IMR-90 (cell line): ENCODE results near the gene FRK. TPM values are rescaled to one million over a fixed set of nuclear protein-coding genes. Genes with fewer than 3 reads are reported as not detected.
A peak's percentile ranks its signal among the peaks of the same experiment; 100 is the strongest.

Source experiments
- ATAC-seq: fragments of 200-7000 bp; cut with Tn5 transposase; 2 replicates; pipeline ENCODE4 v1.9.1; 2020; ENCODE audit warnings: low read depth, mild to moderate bottlenecking, moderate library complexity
- BruUV-seq: library from RNA; stranded (reverse); fragments of 400-500 nt; replicated peaks from 2 replicates; lab custom pipeline; 2021; lab: Mats Ljungman, UMichigan
- CTCF ChIA-PET: fragments of 300-600 bp; formaldehyde crosslinking; extraction: SDS; loops from one replicate; lab custom pipeline; 2021; ENCODE audit warnings: antibody characterized with exemption; lab: Yijun Ruan, JAX
- POLR2A ChIA-PET: fragments of 300-600 bp; sonication (Branson Sonifier 250); formaldehyde crosslinking; loops from one replicate; lab custom pipeline; 2022; ENCODE audit warnings: antibody characterized with exemption; ENCODE audit not compliant: unreplicated experiment; lab: Charles Lee
- DNase-seq: peaks from one replicate; pipeline ENCODE4 v3.0.0; 2013
- H2AFZ ChIP-seq: replicated peaks from 2 replicates; pipeline ENCODE3; 2013; ENCODE audit warnings: low read length, mild to moderate bottlenecking; ENCODE audit not compliant: poor library complexity
- H2AK5ac ChIP-seq: 2 replicates; pipeline ENCODE4 v1.6.1; 2013; ENCODE audit warnings: low read depth, low read length, inconsistent platforms
- H2AK9ac ChIP-seq: replicated peaks from 2 replicates; pipeline ENCODE3; 2013; ENCODE audit warnings: mild to moderate bottlenecking, low read depth, low read length, moderate library complexity; ENCODE audit not compliant: poor library complexity
- H2BK120ac ChIP-seq: 2 replicates; pipeline ENCODE4 v1.6.1; 2013; ENCODE audit warnings: low read depth, low read length, inconsistent platforms
- H2BK15ac ChIP-seq: 3 replicates; pipeline ENCODE4 v1.6.1; 2013; ENCODE audit warnings: low read depth, low read length, inconsistent platforms
- H2BK20ac ChIP-seq: 2 replicates; pipeline ENCODE4 v1.6.1; 2013; ENCODE audit warnings: low read depth, mild to moderate bottlenecking, inconsistent platforms, low read length, moderate library complexity
- H2BK5ac ChIP-seq: 2 replicates; pipeline ENCODE4 v1.6.1; 2013; ENCODE audit warnings: mild to moderate bottlenecking, low read depth, low read length, inconsistent platforms; ENCODE audit not compliant: poor library complexity, severe bottlenecking
- H3K14ac ChIP-seq: replicated peaks from 2 replicates; pipeline ENCODE4 v1.6.1; 2013; ENCODE audit warnings: low read depth, low read length, inconsistent platforms
- H3K18ac ChIP-seq: 2 replicates; pipeline ENCODE4 v1.6.1; 2013; ENCODE audit warnings: low read depth, low read length, control low read depth
- H3K23ac ChIP-seq: 2 replicates; pipeline ENCODE4 v1.6.1; 2013; ENCODE audit warnings: low read depth, low read length, inconsistent platforms
- H3K27ac ChIP-seq: 2 replicates; pipeline ENCODE4 v1.5.1; 2013; ENCODE audit warnings: mild to moderate bottlenecking, control low read depth, low read length; ENCODE audit not compliant: insufficient read depth
- H3K27me3 ChIP-seq: 2 replicates; pipeline ENCODE4 v1.6.1; 2013; ENCODE audit warnings: low read length; ENCODE audit not compliant: control insufficient read depth, insufficient read depth
- H3K36me3 ChIP-seq: 2 replicates; pipeline ENCODE4 v1.6.1; 2013; ENCODE audit warnings: low read length, mixed read lengths; ENCODE audit not compliant: control insufficient read depth, insufficient read depth
- H3K4ac ChIP-seq: 2 replicates; pipeline ENCODE4 v1.6.1; 2013; ENCODE audit warnings: low read depth, low read length, inconsistent platforms
- H3K4me1 ChIP-seq: 2 replicates; pipeline ENCODE4 v1.6.1; 2013; ENCODE audit warnings: low read length, mixed read lengths; ENCODE audit not compliant: control insufficient read depth, insufficient read depth
- H3K4me2 ChIP-seq: 2 replicates; pipeline ENCODE4 v1.6.1; 2013; ENCODE audit warnings: low read depth, mild to moderate bottlenecking, control low read depth, low read length, moderate library complexity
- H3K4me3 ChIP-seq: 2 replicates; pipeline ENCODE4 v1.5.1; 2013; ENCODE audit warnings: low read depth, mild to moderate bottlenecking, control low read depth, low read length, moderate library complexity; ENCODE audit not compliant: insufficient read depth
- H3K56ac ChIP-seq: 2 replicates; pipeline ENCODE4 v1.6.1; 2013; ENCODE audit warnings: low read length, inconsistent platforms; ENCODE audit not compliant: insufficient read depth; ENCODE audit errors: extremely low read depth
- H3K79me1 ChIP-seq, 2 experiments: 2 replicates each; pipeline ENCODE4 v1.6.1; 2013; ENCODE audit warnings: low read length in 2 of 2, inconsistent platforms in 1 of 2, low read depth in 1 of 2
- H3K9ac ChIP-seq: 2 replicates; pipeline ENCODE4 v1.6.1; 2013; ENCODE audit warnings: low read depth, low read length, control low read depth
- H3K9me1 ChIP-seq: 2 replicates; pipeline ENCODE4 v1.6.1; 2013; ENCODE audit warnings: low read length, inconsistent platforms; ENCODE audit not compliant: insufficient read depth
- H3K9me3 ChIP-seq: 2 replicates; pipeline ENCODE4 v1.6.1; 2013; ENCODE audit warnings: low read length; ENCODE audit not compliant: control insufficient read depth, insufficient read depth
- H4K20me1 ChIP-seq: 2 replicates; pipeline ENCODE4 v1.6.1; 2013; ENCODE audit warnings: low read length, inconsistent platforms; ENCODE audit not compliant: insufficient read depth
- H4K5ac ChIP-seq: 2 replicates; pipeline ENCODE4 v1.6.1; 2013; ENCODE audit warnings: mild to moderate bottlenecking, low read depth, low read length, control low read depth
- H4K8ac ChIP-seq, 2 experiments: 2 replicates each; pipeline ENCODE4 v1.6.1; 2013; ENCODE audit warnings: low read depth in 2 of 2, low read length in 2 of 2, control low read depth in 1 of 2, inconsistent platforms in 1 of 2
- H4K91ac ChIP-seq: 2 replicates; pipeline ENCODE4 v1.6.1; 2013; ENCODE audit warnings: low read depth, low read length, inconsistent platforms; ENCODE audit not compliant: insufficient read depth
- FOS ChIP-seq: fragments of 150-350 bp; IDR thresholded peaks from 2 replicates; pipeline ENCODE4 v1.6.1; 2016; ENCODE audit warnings: low read depth, low read length
- WGBS, 2 experiments: methylation state at CpG; one replicate each; pipeline versions ENCODE4 v1.1.5 to v1.1.7; 2013; ENCODE audit warnings: missing lambda C conversion rate in 2 of 2; ENCODE audit not compliant: insufficient read length in 1 of 2; ENCODE audit errors: extremely low coverage in 2 of 2; 5-methylcytosine and 5-hydroxymethylcytosine counted together
- dilution Hi-C: fragments of 300-500 bp; cut with HindIII; formaldehyde crosslinking; loops from one replicate; pipeline ENCODE4 v1.14.3; 2018; ENCODE audit warnings: low sequenced_read_pairs; ENCODE audit not compliant: unreplicated experiment
- in situ Hi-C: fragments of 300-500 bp; cut with MboI; formaldehyde crosslinking; loops from 3 replicates; pipeline ENCODE4 v1.14.3; 2019; ENCODE audit warnings: low sequenced_read_pairs, inconsistent platforms, mixed read lengths
- intact Hi-C: fragments of 100-400 bp; cut with micrococcal nuclease; formaldehyde crosslinking; loops from 2 replicates; pipeline ENCODE4 v1.10.0; 2022
- polyA plus RNA-seq, 3 experiments: library from polyadenylated mRNA; depleted of rRNA; stranded (reverse); fragments of >200 nt; gene quantifications; 2 replicates each; pipeline ENCODE4 v1.2.3, GENCODE V29; 2012; ENCODE audit warnings: low replicate concordance in 1 of 3
- total RNA-seq: library from RNA; depleted of rRNA; stranded (reverse); fragments of >200 nt; gene quantifications from 2 replicates; pipeline ENCODE4 v1.2.3, GENCODE V29; 2012
- TF ChIP-seq, protein P1 (sequence below): fragments of 150-350 bp; IDR thresholded peaks from 2 replicates; pipeline ENCODE4 v1.6.1; 2017; ENCODE audit warnings: mild to moderate bottlenecking, antibody characterized with exemption, low read length, low read depth

The FRK gene
- total and polyA plus RNA-seq, 2 of the 4 experiments (the other 2 are of a cell fraction) = under 0.01 to 0.02 TPM

DNA sequence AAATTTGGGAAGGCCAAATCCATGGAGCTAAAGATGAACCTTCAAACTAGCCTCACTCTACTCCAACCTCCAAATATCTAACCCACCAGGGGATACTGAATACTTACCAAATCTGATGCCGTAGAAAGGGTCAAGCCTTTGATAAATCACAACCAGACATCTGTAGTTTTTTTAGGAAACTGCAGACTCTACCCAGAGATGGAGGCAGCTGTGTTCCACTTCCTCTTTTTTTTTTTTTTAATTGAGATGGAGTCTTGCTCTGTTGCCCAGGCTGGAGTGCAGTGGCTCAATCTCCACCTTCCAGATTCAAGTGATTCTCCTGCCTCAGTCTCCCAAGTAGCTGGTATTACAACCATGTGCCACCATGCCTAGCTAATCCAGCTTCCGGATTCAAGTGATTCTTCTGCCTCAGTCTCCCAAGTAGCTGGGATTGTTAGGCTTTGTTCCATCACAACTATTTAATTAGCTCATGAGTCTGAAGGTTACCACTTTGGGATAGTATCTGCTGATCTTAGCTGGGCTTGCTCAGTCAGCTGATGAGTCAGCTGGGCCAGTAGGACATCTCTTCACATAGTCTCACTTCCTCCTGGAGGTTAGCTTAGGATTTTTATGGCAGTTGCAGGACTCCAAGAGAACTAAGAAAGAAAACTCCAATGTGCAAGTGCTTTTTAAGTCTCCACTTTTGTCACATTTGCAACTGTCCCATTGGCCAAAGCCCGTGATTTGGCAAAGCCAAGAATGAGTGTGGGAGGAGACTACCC is 13.3 kb downstream of the FRK start:
- no TSS peak for BruUV-seq
- Histone ChIP-seq H2AK9ac (no peak overlapping the region), H2BK20ac (no peak overlapping the region), H4K20me1 (no peaks in the 10 kb centered on the region), H3K23ac (no peak overlapping the region), H3K4me3 (no peak overlapping the region), H3K56ac (no peak overlapping the region), H3K9me1 (no peaks in the 10 kb centered on the region), H2AK5ac (no peak overlapping the region), H3K79me1 (no peaks in the 10 kb centered on the region), H3K4me2 (no peak overlapping the region), H3K9me3 (no peaks in the 10 kb centered on the region), H3K18ac (no peak overlapping the region), H4K8ac (no peak overlapping the region), H2AFZ (no peak overlapping the region), H3K27me3 (no peaks in the 10 kb centered on the region), H2BK120ac (no peak overlapping the region), H2BK15ac (no peak overlapping the region), H3K14ac (no peak overlapping the region), H3K4me1 (no peaks in the 10 kb centered on the region; the same call in 1 of the 2 replicates), H3K27ac (no peak overlapping the region), H4K5ac (no peak overlapping the region), H3K36me3 (no peaks in the 10 kb centered on the region), H4K91ac (no peak overlapping the region), H3K9ac (no peak overlapping the region), H3K4ac (no peak overlapping the region), H2BK5ac (no peak overlapping the region)
- ATAC-seq = 0 out of 2 replicates have a peak, but pooled peaks have one; percentile 51
- dilution Hi-C loops (no loop called here), in situ Hi-C loops (no loop called here), intact Hi-C loops (no loop called here)
- TF ChIP-seq, protein P1, sequence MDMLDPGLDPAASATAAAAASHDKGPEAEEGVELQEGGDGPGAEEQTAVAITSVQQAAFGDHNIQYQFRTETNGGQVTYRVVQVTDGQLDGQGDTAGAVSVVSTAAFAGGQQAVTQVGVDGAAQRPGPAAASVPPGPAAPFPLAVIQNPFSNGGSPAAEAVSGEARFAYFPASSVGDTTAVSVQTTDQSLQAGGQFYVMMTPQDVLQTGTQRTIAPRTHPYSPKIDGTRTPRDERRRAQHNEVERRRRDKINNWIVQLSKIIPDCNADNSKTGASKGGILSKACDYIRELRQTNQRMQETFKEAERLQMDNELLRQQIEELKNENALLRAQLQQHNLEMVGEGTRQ = peak; percentile 73; the same call in 1 of the 2 replicates
- TF ChIP-seq FOS = no peak
- peak; percentile 50 for DNase-seq
- ChIA-PET CTCF (interaction anchor here (0.6 kb wide), 1 partner anchor 36 kb away, joined by 3 read pairs; no protein-coding TSS in a partner anchor), POLR2A (interaction anchor here (0.7 kb wide), 1 partner anchor 8 kb away, joined by 3 read pairs; no protein-coding TSS in a partner anchor)
- WGBS, 2 experiments = no CpG with 5 or more reads among the region's 3 CpGs
